Endothelial cell of umbilical vein (primary cell): ENCODE measurements around the gene RDM1. TPM values are rescaled to one million over a fixed set of nuclear protein-coding genes. Genes with fewer than 3 reads are reported as not detected.

Experiments
- BruUV-seq: library from RNA; stranded (reverse); fragments of 400-500 nt; replicated peaks from 2 replicates; lab custom pipeline; 2021; lab: Mats Ljungman, UMichigan
- CTCF ChIA-PET: fragments of 300-600, 350-600 bp; sonication (Branson Sonifier 250); formaldehyde crosslinking; loops from one replicate; lab custom pipeline; 2021; ENCODE audit warnings: antibody characterized with exemption, inconsistent platforms; lab: Charles Lee
- POLR2A ChIA-PET: fragments of 300-600, 350-600 bp; sonication (Branson Sonifier 250); formaldehyde crosslinking; loops from one replicate; lab custom pipeline; 2021; ENCODE audit warnings: antibody characterized with exemption, inconsistent platforms; lab: Charles Lee
- DNase-seq: peaks from one replicate; pipeline ENCODE4 v3.0.0-alpha.2; 2011; ENCODE audit warnings: low read depth, low spot score
- FAIRE-seq: peaks from 2 replicates; lab custom pipeline; 2011; peaks lifted over from hg19 to GRCh38; lab: Jason Lieb, UNC
- H2AFZ ChIP-seq: 2 replicates; pipeline ENCODE4 v1.6.0; 2012; ENCODE audit warnings: low read depth, low read length, control low read depth, inconsistent platforms
- H3K27ac ChIP-seq: 2 replicates; pipeline ENCODE4 v1.5.1; 2011; ENCODE audit warnings: low read depth, mild to moderate bottlenecking, control low read depth, low read length, moderate library complexity; ENCODE audit not compliant: insufficient read depth
- H3K27me3 ChIP-seq, 2 experiments: 2 replicates each; pipeline versions ENCODE4 v1.6.0 to v1.6.1; 2011; ENCODE audit warnings: low read length in 2 of 2, mixed read lengths in 1 of 2; ENCODE audit not compliant: control insufficient read depth in 2 of 2, insufficient read depth in 2 of 2
- H3K36me3 ChIP-seq, 2 experiments: 2 replicates in 1 of 2; 3 replicates in 1 of 2; pipeline ENCODE4 v1.5.1; 2011; ENCODE audit warnings: low read length in 2 of 2, mild to moderate bottlenecking in 1 of 2, moderate library complexity in 1 of 2; ENCODE audit not compliant: control insufficient read depth in 2 of 2, insufficient read depth in 2 of 2; ENCODE audit errors: extremely low read depth in 1 of 2
- H3K4me1 ChIP-seq: 3 replicates; pipeline ENCODE4 v1.5.1; 2011; ENCODE audit warnings: mild to moderate bottlenecking, low read length; ENCODE audit not compliant: control insufficient read depth, insufficient read depth; ENCODE audit errors: extremely low read depth
- H3K4me2 ChIP-seq: 2 replicates; pipeline ENCODE4 v1.6.1; 2011; ENCODE audit warnings: low read length, control low read depth, mixed read lengths; ENCODE audit not compliant: insufficient read depth
- H3K4me3 ChIP-seq, 3 experiments: fragments of 200-600 bp in 1 of 3; sonication (generic), shearing (Covaris generic) in 1 of 3; replicated peaks in 1 of 3; 2 replicates each; pipeline ENCODE4 v1.5.1; 2011 to 2016; ENCODE audit warnings: control low read depth in 3 of 3, low read length in 3 of 3, mild to moderate bottlenecking in 2 of 3, inconsistent platforms in 1 of 3, low read depth in 1 of 3, moderate library complexity in 1 of 3; ENCODE audit not compliant: insufficient read depth in 1 of 3
- H3K79me2 ChIP-seq: 2 replicates; pipeline ENCODE4 v1.6.0; 2012; ENCODE audit warnings: low read length, inconsistent platforms; ENCODE audit not compliant: control insufficient read depth, insufficient read depth
- H3K9ac ChIP-seq: replicated peaks from 2 replicates; pipeline ENCODE3; 2011; ENCODE audit warnings: low read length, control low read depth; ENCODE audit not compliant: insufficient read depth; ENCODE audit errors: extremely low read depth
- H3K9me1 ChIP-seq: replicated peaks from 3 replicates; pipeline ENCODE4 v1.6.0; 2011; ENCODE audit warnings: mild to moderate bottlenecking, low read length; ENCODE audit not compliant: control insufficient read depth, insufficient read depth; ENCODE audit errors: extremely low read depth
- H3K9me3 ChIP-seq: replicated peaks from 2 replicates; pipeline ENCODE4 v1.5.1; 2012; ENCODE audit warnings: low read length, inconsistent platforms; ENCODE audit not compliant: control insufficient read depth, insufficient read depth
- H4K20me1 ChIP-seq: replicated peaks from 2 replicates; pipeline ENCODE3; 2011; ENCODE audit warnings: mild to moderate bottlenecking, low read length; ENCODE audit not compliant: control insufficient read depth, insufficient read depth; ENCODE audit errors: extremely low read depth
- CTCF ChIP-seq, 2 donors: IDR thresholded peaks; 1 replicate in 1 of 2; 2 replicates in 1 of 2; pipeline ENCODE4 v1.5.1; 2011; ENCODE audit warnings: low read length in 2 of 2, mild to moderate bottlenecking in 2 of 2, moderate library complexity in 2 of 2, control low read depth in 1 of 2, inconsistent platforms in 1 of 2, low read depth in 1 of 2; ENCODE audit not compliant: insufficient read depth in 1 of 2; ENCODE audit errors: extremely low read depth in 1 of 2
- EZH2 ChIP-seq: IDR thresholded peaks from 2 replicates; pipeline ENCODE4 v1.6.1; 2012; ENCODE audit warnings: borderline replicate concordance, low read depth, mild to moderate bottlenecking, moderate library complexity, low read length, inconsistent platforms; ENCODE audit not compliant: severe bottlenecking
- FOS ChIP-seq: IDR thresholded peaks from 2 replicates; pipeline ENCODE4 v1.6.1; 2011; ENCODE audit warnings: mild to moderate bottlenecking, low read length, moderate library complexity, borderline replicate concordance; ENCODE audit not compliant: insufficient read depth
- GATA2 ChIP-seq: IDR thresholded peaks from 2 replicates; pipeline ENCODE4 v1.7.0; 2011; ENCODE audit warnings: low read depth, mild to moderate bottlenecking, moderate library complexity, mixed read lengths, low read length; ENCODE audit not compliant: insufficient read length, insufficient read depth
- JUN ChIP-seq: IDR thresholded peaks from 2 replicates; pipeline ENCODE4 v1.6.1; 2011; ENCODE audit warnings: borderline replicate concordance, low read depth; ENCODE audit not compliant: insufficient read length, insufficient read depth
- MAX ChIP-seq: IDR thresholded peaks from 2 replicates; pipeline ENCODE4 v1.6.1; 2011; ENCODE audit not compliant: insufficient read depth, insufficient read length
- MYC ChIP-seq: IDR thresholded peaks from one replicate; pipeline ENCODE4 v1.6.1; 2011; ENCODE audit warnings: mild to moderate bottlenecking, low read depth, low read length
- POLR2A ChIP-seq: IDR thresholded peaks from 2 replicates; pipeline ENCODE4 v1.6.1; 2012; ENCODE audit warnings: low read depth, mild to moderate bottlenecking, control low read depth, low read length
- POLR2AphosphoS5 ChIP-seq: IDR thresholded peaks from 2 replicates; pipeline ENCODE4 v1.6.1; 2012; ENCODE audit warnings: low read depth, mild to moderate bottlenecking, control low read depth, low read length, moderate library complexity; ENCODE audit not compliant: insufficient read depth
- dilution Hi-C: fragments of 300-500 bp; cut with MboI; formaldehyde crosslinking; loops from one replicate; pipeline ENCODE4 v1.15.0; 2019; ENCODE audit warnings: low sequenced_read_pairs; ENCODE audit not compliant: extremely low pct_ligation_motif_present
- intact Hi-C: fragments of 100-400 bp; cut with micrococcal nuclease; formaldehyde crosslinking; loops from one replicate; pipeline ENCODE4 v1.10.0; 2022
- polyA plus RNA-seq, 4 experiments: library from polyadenylated mRNA; depleted of rRNA in 3 of 4; stranded (reverse) in 3 of 4; unstranded in 1 of 4; fragments of >200 nt; gene quantifications; 2 replicates each; pipeline versions ENCODE4 v1.2.1 to v1.2.3, GENCODE V29; 2011 to 2012; ENCODE audit warnings: missing spikeins in 1 of 4
- total RNA-seq: library from RNA; stranded (reverse); gene quantifications from 2 replicates; pipeline ENCODE4 v1.2.3, GENCODE V29; 2021

Gene RDM1
- total and polyA plus RNA-seq, 2 donors (not counting 3 experiments of a cell fraction or from before 2014, with no cell fraction given) = 0.12 to 0.46 TPM

GRCh38 chr17:35977509-35977908 lies 46.9 kb upstream of the RDM1 start:
- dilution Hi-C loops (no loop called here), intact Hi-C loops (no loop called here)
- TF ChIP-seq JUN (no peak), CTCF (IDR thresholded peaks at IDR 0.05; ENCODE audit: extremely low read depth in 1 of 2, insufficient read depth in 1 of 2, low read depth in 1 of 2, low read length in 2 of 2) (no peak), MYC (no peak), GATA2 (no peak), MAX (no peak), POLR2A (no peak), EZH2 (no peak), FOS (no peak), POLR2AphosphoS5 (no peak)
- ChIA-PET CTCF (interaction anchor here (1.0 to 13.0 kb wide), 5 partner anchors 8 to 171 kb away, joined by 3 to 467 read pairs (median 13); no protein-coding TSS in a partner anchor), POLR2A (interaction anchor here (1.6 kb wide), 1 partner anchor 95 kb away, joined by 4 read pairs; no protein-coding TSS in a partner anchor)
- no TSS peak for BruUV-seq
- no peaks in the 10 kb centered on the region for H3K36me3 ChIP-seq
- H2AFZ ChIP-seq = no peak overlapping the region
- DNase-seq (no peak), FAIRE-seq (no peak)
- H3K27me3 ChIP-seq = no peaks in the 10 kb centered on the region
- H3K4me1 ChIP-seq = peaks cover 38% of the 10 kb centered on the region
- no peak overlapping the region for H3K27ac ChIP-seq
- H3K4me2 ChIP-seq = no peak overlapping the region
- no peaks in the 10 kb centered on the region for H3K79me2 ChIP-seq
- no peak overlapping the region for H3K4me3 ChIP-seq
- H3K9ac ChIP-seq = no peak overlapping the region
- no peaks in the 10 kb centered on the region for H3K9me3 ChIP-seq
- H4K20me1 ChIP-seq = no peaks in the 10 kb centered on the region
- no peaks in the 10 kb centered on the region for H3K9me1 ChIP-seq
